NK-92 (cell line): ENCODE measurements around the gene MED25.

Experiments
- DNase-seq: peaks from one replicate; lab custom pipeline; 2025; ENCODE audit not compliant: unreplicated experiment; lab: John Stamatoyannopoulos, UW

MED25 gene

DNA sequence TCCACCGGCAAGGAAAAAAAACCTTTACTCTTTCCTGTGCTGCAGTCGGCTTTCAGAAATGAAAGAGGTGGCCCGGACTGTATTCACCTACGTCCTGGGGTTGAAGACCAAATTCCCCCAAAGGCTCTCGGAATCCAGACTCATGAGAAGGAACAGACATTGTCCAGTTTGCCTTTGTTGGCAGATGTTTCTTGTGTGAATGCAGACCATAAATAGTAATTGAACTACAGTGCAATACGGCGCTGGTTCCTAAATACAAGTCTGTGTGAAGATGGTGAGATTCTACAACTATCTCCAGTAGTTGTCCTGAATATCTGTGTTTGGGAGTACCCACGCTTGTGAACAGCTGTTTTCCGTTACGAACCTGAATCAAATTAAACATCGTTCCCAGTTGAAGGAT lies 21.6 kb downstream of the MED25 start:
- DNase-seq, result no peak

DNA sequence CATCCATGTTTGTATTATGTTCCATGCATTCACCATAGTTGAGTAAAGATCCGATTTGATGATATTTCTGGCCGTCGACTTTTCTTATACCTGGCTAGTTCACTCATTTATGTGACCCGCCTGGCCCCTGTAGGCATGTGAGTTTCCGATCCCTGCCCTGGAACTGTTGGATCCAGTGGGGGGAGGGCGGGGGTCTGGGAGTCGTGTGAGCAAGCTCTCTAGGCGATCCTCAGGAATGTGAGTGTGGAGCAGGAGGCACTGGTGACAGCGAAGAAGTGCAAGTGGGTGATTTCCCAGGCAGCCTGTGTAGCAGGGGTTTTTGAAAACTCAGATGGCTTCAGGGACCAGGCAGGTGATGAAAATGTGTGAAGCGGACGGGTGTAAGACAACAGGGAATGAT lies 22.2 kb downstream of the MED25 start:
- DNase-seq, result no peak

DNA sequence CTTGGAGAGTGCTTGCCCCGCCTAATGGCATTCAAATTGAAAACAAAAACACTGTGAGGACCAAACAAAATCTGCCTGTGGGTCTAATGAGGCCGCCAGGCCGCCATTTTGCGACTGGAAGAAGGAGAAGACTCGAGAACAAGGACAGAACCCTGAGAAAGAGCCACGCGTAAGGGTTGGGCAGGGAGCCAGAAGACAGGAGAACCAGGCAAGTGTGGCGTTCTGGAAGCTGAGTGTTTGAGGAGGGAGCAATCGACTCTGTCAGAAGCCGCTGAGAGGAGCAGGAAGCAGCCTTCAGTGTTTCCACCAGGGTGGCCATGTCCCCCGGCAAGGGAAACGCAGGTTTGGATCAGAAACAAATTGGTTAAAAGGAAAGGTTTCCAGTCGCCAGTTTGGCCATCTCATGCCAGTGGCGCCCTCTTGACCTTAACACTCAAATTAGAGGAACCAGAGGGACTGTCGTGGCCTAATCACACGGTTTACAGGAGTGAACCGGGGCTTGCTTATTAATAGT lies 22.7 kb downstream of the MED25 start:
- no peak for DNase-seq

DNA sequence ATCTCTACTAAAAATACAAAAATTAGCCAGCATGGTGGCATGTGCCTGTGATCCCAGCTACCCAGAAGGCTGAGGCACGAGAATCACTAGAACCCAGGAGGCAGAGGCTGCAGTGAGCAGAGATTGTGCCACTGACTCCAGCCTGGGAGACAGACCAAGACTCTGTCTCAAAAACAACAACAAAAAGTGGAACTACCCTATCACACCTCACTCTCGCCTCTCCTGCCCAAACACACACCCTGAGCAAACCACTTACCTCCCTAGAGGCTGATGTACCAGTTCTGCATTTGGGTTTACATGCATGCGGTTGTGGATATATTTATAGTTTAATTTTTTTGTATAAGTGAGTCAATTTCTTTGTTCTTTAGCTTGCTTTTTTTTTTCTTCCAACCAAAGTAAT lies 25.2 kb downstream of the MED25 start:
- no peak for DNase-seq

DNA sequence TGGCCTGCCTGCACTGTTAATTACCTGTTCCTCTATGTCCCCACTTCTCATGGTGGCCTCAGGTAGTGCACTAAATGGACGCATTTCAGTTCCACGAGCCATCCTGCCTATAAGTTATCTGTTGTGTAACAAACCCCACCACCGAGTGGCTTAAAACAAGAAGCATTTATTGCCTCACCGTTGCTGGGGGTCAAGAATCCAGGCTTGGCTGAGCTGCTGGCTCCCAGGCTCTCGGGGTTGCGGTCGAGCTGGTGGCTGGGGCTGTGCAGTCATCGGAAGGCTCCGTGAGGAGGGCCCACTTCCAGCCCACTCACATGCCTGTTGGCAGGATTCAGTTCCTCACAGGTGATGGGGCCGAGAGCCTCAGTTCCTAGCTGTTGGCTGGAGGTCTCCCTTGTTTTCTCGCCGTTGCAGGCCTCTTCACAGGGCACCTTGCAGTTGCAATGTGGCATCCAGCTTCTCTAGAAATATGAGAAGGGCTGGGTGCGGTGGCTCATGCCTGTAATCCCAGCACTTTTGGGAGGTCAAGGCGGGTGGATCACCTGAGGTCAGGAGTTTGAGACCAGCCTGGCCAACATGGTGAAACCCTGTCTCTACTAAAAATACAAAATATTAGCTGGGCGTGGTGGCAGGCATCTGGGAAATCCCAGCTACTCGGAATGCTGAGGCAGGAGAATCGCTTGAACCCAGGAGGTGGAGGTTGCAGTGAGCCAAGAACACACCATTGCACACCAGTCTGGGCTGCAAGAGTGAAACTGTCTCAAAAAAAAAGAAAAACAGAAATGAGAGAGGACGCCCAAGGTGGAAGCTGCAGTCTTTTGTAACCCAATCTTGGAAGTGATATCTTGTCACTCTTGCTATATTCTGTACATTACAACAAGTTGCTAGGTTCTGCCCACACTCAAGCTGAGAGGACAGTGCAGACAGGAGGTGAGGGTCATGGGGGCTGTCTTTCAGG lies 26.3 kb downstream of the MED25 start:
- DNase-seq, result no peak

DNA sequence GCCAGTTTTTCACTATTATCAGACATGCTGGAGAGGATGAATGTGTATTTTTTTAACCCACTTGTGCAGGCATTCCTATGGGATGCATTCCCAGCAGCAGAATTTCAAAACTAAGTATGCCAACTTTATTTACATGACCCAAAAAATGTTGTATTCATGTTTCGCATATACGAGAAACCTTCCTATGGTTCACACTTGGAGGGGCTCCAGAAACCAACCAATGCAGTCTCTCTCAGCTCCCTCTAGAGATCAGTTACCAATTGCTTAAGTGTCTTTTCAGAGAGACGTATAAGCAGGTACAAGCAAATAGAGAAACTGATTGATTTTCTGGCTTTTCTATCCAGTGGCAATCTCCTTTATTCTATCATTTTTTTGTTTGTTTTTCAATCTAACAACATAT lies 27.3 kb downstream of the MED25 start:
- DNase-seq, result no peak

DNA sequence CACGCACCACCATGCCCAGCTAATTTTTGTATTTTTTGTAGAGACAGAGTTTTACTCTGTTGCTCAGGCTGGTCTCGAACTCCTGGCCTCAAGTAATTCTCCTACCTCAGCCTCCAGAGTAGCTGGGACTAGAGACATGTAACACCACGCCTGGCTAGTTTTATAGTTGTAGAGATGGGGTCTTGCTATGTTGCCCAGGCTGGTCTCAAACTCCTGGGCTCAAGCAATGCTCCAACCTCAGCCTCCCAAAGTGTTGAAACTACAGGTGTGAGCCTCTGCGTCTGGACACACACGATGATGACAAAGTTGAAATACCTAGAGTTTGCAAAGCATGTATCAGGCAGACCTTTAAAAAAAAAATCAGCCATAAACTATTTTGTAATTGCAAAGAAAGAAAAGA lies 28.3 kb downstream of the MED25 start:
- no peak for DNase-seq

DNA sequence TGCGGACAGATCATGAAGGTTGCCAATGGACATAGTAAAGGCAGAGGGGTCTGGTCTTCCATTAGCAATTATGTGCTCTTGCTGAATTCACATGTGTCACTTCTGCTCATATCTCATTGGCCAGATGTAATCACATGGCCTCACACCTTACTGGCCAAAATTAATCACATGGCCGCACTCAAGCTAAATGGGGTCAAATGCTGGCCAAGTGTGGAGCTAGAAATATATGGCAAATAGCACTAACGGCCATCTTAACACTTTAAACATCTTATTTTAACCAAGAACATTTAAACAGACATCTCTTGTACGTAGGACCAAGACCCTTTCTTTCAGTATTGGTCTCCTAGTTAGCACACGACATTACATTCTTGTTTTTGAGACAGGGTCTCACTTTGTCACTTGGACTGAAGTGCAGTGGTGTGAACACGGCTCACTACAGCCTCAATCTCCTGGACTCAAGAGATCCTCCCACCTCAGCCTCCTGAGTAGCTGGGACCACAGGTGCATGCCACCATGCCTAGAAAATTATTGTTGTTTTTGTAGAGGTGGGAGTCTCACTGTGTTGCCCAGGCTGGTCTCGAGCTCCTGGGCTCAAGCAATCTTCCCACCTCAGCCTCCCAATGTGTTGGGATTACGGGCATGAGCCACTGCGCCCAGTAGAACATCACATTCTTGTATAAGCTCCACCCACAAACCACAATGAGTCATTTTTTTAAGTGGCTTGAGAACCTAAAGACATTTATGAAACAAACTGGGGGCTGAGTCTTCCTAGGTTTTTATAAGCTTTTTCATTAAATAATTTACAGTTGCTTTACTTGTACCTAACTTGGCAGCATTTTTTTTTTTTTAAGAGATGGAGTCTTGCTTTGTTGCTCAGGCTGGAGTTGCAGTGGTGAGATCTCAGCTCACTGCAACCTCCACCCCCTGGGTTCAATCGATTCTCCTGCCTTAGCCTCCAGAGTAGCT lies 29.9 kb downstream of the MED25 start:
- DNase-seq, result no peak

DNA sequence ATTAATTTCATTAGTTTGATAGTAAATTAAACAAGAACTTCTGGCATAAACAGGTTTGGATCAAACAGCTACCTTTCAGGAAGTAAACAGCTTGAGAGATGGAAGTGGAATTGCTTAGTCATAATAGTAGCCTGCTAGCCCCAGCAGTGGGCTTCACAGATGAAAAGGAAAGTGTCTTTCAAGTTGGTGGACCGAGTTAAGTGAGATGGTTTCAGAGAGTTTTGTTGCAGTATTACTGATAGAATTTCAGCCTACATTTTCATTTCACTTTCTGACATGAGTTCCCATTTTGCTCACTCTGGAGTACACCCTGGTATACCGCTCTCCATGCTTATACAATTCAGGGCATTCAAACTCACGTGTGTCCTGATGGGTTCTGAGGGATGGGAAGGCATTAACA lies 30.8 kb downstream of the MED25 start:
- no peak for DNase-seq

DNA sequence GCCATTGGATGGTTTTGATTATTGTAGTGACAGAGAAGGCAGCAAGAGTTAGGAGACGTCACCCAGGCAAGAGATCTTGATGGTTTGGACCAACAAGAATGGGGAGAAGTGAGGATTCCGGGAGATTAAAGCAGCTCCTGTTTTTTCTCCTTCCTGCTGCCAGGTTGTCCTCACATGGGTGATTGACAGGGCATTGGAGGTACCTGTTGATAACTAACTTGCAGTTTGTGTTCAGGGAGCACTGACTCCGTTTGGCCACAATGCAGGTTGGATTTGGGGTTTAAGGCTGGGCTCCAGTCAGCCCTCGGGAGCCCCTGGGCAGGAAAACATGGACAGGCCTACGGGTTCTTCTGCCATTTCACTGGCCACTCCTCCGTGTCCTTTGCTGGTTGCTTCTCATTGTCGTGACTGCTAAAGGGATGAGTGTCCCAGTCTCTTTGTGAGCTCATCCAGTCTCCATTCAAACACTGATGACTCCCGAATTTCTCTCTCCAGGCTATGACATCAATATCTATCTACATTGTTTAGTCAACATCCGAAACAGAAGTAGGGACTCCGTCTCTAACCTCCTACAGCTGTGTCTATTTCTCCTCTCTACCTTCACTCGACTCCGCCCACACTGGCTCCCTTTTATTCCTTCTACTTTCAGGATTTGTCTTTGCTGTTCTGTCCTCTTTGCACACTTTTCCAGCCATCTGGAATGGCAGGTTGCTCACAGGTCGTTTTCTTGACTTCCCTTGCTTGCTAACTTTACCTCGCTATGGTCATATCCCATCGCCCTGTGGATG lies 31.5 kb downstream of the MED25 start:
- DNase-seq, result no peak

DNA sequence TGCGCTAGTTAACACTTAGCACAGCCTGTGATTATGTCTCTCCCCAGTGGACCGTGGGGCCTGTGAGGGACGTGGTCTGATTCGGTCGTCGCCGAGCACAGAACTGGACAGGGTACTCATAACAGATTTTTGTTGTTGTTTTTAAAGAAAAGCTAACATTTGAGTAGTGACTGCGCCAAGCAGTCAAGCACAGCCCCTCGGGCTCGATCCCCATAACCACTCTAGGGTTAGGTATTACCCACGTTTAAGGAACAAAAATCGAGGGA lies 32.1 kb downstream of the MED25 start:
- no peak for DNase-seq

DNA sequence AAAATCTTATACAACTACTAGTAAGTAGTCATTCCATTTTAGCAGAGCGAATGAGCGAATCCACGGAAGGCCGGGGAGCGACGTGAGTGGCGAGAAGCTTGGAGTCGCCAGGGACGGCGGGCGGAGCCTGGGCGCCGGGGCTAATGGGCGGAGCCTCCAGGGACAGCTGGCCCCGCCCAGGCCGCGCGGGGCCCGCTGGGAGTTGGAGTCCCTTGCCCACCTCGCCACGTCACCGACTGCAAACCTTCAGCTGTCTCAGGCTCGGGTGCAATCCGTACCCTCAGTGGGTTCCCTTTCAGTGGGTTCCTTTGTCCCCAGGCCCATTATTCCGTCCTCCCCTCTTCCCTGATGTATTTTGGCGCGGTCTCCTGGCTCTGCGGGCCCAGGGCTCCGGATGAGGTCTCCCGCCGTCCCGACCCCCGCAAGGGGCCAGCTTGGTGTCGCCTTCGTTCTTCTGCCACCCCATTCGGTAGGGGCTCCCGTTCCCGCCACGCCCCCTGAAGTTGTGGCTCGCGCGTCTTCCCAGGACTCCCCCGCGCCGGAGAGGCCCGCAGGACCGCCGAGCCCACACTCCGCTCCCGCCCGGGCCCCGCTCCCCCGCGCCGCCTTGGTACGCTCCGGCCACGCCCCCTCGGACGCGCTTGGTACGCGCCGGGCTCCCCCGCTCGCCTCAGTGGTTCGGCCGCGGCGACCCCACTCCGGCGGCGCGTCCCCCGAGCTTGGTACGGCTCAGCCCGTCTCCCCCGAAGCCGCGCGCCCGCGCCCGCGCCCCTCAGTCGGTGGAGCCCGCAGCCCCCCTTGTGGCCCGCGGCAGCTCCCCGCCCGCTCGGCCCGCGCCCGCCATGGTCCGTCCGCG lies 32.6 kb downstream of the MED25 start, which contains the start of gene PTOV1:
TSS of gene PTOV1 (plus strand) at position 673 of the 856 bp plus-strand sequence.
- peak; percentile 25 for DNase-seq

DNA sequence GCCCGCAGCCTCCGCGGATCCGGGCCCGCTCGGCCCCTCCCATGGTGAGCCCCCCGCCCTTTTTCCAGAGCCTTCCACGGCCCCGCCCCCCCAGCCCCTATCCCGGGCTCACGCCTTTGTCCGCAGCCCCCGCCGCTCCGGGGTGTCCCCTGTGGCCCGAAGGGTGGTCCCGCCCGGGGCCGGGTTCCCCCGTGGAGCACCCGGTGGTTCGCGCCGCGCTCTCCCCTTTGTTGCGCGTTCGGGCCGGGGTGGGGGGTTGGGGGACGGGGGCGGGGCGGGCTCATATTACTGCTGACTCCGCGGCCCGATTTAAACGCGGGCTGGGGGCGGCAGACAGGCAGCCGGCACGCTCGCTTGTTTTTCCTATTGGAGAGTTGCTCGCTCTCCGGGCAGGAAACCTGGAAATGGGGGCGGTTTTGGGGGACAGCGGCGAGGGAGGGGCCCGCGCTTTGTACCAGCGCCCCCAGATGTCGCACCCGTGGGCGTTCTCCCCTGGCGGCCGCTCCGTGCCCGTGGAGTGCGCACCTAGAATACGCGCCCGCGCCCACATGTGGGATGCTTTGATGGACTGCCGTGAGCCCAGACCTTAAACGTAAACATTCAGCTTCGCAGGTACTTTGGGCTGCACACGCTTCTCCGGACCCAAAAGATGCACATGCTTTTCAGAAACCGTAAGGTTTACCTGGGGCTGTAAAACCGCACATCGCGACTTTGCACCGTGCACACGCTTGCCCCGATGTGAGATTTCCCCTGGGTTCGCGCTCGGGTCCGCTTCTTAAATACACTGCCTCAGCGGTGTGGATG lies 33.6 kb downstream of the MED25 start:
- DNase-seq, result no peak

DNA sequence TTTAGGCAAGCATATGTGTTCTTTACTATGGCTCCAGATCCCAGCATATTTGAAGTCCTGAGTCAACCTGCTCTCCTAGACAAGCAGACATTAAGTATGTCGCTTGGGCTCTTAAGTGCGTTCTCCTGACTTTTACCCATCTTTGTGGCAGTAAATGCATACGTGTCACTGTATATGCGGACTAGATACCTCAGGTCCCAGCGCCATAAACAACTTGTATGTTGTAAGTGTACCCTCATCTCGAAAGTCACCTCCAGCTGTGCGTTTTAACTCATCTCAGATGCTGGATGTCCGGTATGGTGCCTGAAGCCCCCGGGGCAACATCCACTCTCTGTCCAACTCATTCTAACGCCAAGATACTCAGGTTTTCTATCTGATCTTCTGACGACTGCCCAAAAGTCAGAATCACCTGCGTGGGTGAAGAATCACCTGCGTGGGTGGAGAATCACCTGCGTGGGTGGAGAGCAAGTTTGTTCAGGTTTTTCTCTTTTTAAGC lies 34.6 kb downstream of the MED25 start:
- DNase-seq, result no peak

DNA sequence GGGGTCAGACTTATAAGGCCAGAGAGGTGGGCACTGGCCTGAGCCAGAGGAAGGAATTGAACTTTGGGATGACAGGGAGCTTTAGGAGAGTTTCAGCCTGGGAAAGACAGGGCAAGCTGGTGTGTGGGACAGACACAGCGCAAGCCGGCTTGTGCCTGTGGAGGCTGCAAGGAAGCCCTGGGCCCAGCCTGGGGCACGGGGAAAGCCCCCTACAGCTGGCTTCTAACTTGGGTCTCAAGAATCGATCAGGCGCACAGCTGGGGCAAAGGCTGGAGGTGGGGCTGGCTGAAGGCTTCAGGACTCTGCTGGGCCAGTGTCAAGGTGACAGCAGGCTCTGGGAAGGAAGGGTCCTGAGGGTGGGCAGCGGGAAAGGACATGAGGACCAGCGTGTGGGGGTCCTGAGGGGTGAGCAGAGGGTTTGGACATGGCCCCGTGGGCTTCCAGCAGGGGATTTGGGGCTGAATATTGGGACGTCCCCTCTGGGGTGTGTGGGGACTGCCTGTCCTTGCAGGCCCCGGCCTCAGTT lies 35.8 kb downstream of the MED25 start:
- no peak for DNase-seq

DNA sequence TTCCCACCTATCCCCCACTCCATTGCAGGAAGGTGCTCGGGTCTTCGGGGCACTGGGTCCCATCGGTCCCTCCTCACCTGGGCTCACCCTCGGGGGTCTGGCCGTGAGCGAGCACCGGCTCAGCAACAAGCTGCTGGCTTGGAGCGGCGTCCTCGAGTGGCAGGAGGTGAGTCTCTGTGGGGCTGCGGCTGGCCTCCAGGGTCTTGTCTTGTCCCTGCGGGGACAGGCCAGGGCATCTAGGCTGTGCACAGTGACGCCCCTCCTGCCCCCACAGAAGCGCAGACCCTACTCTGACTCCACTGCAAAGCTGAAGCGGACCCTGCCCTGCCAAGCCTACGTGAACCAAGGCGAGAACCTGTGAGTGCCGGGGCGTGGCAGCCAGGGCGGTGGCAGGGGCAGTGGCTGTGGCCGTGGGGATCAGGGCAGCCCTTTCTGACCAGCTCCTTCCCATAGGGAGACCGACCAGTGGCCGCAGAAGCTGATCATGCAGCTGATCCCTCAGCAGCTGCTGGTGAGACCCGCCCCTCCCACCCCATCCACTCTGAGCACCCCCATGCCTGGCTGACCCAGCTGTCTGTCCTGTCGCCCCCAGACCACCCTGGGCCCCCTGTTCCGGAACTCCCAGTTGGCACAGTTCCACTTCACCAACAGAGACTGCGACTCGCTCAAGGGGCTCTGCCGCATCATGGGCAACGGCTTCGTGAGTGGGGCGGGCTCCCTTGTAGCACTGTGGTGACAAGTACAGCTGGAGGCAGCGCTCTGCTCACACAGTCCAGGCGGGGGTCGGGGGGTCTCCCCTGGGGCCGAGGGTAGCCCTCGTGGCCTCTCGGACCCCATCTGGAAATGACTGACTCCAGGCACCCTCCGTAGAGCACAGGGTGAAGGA lies 36.5 kb downstream of the MED25 start:
- DNase-seq, result no peak

DNA sequence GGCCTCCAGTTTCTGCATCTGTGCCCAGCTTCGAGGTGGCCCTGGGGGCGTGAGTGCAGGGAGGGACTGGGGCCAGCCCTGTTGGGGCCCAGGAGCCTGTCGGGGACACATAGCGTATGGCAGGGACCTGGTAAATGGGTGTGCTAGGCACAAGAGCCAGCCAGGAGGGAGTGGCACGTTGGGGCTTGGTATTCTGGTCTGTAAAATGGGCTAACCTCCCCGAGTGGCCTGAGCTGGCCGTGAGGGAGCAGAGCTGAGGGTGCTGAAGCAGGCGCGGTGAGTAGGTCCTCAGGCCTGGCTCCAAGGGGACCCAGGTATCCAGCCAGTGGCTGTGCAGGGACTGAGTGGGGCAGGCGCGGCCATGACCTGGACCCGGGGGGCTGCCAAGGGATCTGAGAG lies 37.2 kb downstream of the MED25 start:
- DNase-seq, result no peak
